ENCODE results near the gene SDF2. TPM values are rescaled to one million over a fixed set of nuclear protein-coding genes. Genes with fewer than 3 reads are reported as not detected.
A peak's percentile ranks its signal among the peaks of the same experiment; 100 is the strongest.
"Not testable (repeated sequence)": the region's sequence is repeated elsewhere in the genome, so short reads cannot be mapped to it uniquely, and the experiment has no call there.

Gene SDF2
- total RNA-seq, 1 donor from 2014 or later = 44.0 TPM

- FAIRE-seq = no peak
- no peak for DNase-seq (ENCODE audit: low spot score in 2 of 2)
Measured at GRCh38 chr17:28635506-28635905, 26.2 kb downstream of the SDF2 start.

DNA sequence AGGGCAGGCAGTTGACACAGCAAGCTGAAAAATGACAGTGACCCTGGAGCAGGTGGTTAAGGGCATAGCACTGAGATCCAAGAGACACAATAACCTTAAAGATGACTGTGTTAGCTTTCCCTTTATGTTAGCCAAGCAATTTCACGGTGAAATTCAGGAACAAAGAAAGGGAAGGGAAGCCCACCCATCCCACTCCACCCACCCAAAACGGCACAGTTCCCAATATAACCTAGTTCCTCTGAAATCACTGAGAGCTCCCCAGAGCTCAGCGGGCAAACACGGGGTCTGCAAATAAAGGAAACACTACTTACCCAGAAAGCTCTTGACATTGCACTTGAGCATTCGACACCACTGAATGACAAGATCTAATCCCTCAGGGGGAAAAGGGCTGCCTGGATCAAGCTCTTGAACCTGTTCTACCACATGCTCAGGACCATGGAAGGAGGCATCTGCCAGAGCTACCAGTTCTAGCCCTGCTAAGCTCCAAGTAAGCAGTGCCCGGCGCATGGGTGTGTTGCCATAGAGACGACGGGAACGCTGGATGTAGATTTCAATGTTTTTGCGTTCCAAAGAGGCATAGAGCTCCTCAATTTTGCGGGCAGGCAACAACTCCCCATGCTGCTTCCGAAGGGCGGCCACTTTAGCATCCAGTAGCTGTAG is 27.4 kb downstream of the SDF2 start:
- DNase-seq (ENCODE audit: low spot score in 2 of 2) (no peak), FAIRE-seq (no peak)

DNA sequence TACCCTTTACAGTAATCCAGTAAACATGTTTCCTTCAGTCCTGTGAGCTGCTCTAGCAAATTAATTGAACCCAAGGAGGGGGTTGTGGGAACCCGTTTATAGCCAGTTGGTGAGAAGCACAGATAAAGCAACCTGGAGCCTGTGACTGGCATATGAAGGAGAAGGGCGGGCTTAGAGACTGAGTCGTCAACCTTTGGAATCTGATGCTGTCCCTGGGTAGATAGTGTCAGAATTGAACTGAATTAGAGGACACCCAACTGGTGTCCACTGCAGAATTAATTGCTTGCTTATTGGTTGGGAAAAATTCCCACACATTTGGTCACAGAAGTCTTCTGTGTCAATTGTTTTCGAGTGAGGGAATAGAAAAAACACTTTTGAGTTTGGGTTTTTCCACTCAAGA is 34.9 kb downstream of the SDF2 start:
- DNase-seq (ENCODE audit: low spot score in 2 of 2) (no peak), FAIRE-seq (no peak)

DNA sequence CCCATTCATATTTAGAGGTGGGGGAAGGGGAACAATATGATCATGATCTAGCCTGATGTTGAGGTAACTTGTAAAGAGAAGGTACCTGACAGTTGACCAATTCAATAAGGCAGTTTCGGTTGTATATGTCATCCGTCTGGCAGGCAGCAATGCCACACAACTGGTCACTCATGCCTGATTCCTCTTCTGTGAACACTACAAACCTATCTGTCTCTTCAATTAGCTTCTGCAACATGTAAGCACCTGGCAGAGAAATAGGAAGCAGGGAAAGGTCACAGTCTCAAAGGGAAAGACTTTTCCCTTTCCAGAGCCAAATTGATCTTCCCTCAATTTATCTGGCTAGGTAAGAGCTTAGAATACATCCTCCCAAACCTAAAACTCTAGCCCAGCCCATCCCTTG is 37.6 kb downstream of the SDF2 start:
- DNase-seq (ENCODE audit: low spot score in 2 of 2) = no peak

GRCh38 chr17:28623696-28624095 is 38.0 kb downstream of the SDF2 start:
- FAIRE-seq = no peak
- DNase-seq (ENCODE audit: low spot score in 2 of 2) = no peak

More for the DNA sequence above, 37.6 kb downstream of the SDF2 start:
- no peak for FAIRE-seq

GRCh38 chr17:28622186-28622585 is 39.5 kb downstream of the SDF2 start:
- no peak for DNase-seq (ENCODE audit: low spot score in 2 of 2)
- FAIRE-seq = no peak

DNA sequence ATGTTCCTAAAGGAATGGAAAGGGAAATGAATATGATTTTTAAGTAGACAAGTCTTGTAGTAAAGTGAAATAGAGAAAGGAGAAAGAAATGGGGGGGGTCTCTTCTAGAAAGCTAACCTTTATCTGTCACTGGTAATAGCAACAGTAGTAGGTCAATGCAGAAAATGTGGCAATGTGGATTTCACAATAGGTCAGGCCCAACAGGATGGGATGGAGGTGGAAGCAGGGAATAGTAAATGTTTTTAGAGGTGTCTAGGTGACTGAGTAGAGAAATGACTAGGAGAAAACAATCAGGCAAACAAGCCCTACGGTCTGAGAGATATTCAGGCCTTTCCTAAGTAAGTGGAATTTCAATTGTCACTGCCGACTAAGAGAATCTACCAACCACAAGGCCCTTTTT is 41.7 kb downstream of the SDF2 start:
- DNase-seq (ENCODE audit: low spot score in 2 of 2) = no peak
- FAIRE-seq = no peak

DNA sequence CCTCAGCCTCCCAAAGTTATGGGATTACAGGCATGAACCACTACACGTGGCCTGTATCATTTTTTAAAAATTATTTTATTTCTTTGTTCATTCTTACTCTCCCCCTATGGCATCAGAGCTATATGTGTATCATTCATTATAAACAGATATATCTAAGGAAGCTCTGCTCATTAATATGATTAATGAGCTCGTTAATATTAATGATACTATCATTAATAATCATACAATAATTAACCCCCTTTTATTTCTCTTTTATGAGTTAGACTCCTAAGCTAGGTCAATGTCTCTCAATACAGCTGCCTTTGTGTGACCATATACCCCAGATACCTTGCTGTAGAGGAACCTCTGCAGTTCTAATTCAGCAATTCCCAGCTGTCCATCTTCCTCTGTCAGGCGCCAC is 43.2 kb downstream of the SDF2 start:
- DNase-seq (ENCODE audit: low spot score in 2 of 2) (no peak), FAIRE-seq (no peak)

- DNase-seq (ENCODE audit: low spot score in 2 of 2) = no peak
- no peak for FAIRE-seq
Measured at GRCh38 chr17:28616281-28616680, 45.4 kb downstream of the SDF2 start.

GRCh38 chr17:28615260-28615940 is 46.3 kb downstream of the SDF2 start:
- DNase-seq (ENCODE audit: low spot score in 2 of 2) (no peak), FAIRE-seq (no peak)

- DNase-seq (ENCODE audit: low spot score in 2 of 2) (peak in 1 of 2 donors; percentile 47), FAIRE-seq (no peak)
Measured at GRCh38 chr17:28613931-28614381, 47.8 kb downstream of the SDF2 start, which contains the start of gene RSKR. Gene RSKR (minus strand): TSS chr17:28614185. CDS start chr17:28614161, 24 bp downstream.

DNA sequence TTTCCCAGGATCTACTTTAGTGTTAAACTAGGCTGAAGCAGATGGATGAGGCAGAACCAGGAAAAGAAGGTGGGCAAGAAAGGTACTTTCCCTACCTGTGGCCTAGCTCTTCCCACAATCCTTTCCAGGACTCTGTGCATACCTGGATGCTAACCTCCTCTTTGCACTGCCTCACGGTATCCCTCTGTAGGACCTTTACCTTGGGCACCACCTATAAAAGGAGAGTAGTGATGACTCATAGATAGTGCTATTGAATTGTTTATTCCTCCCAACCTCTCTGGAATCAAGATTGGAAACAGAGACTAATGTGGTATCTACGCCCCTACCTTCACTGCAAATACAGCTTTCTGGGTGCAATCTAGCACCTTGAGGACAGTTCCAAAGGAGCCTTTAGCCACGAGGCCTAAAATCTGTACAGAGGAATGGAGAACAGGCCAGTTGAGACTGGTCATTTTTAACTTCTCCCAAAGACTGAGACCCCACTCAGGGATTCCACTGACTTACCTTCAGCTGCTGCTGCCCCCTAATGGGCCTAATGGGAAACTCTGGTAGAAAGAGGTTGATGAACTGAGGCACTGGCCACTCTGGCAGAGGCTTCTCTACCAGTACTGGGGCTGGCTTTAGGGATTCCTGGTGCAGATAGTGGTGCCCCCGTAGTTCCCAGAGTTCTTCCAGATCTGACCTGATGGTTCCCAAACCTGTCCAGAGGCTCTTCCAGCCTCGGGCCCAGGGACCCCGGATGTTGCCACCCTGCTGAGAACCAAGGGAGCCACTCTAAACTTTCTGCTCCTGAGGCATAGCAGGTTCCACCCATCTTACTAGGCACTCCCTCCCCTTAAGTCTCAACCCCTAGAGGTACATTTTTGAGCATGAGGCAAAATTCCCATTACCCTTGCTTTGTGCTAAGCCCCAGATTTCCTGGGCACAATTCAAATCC is 48.5 kb downstream of the SDF2 start:
- peak; percentile 35 to 45 for DNase-seq (ENCODE audit: low spot score in 2 of 2)

DNA sequence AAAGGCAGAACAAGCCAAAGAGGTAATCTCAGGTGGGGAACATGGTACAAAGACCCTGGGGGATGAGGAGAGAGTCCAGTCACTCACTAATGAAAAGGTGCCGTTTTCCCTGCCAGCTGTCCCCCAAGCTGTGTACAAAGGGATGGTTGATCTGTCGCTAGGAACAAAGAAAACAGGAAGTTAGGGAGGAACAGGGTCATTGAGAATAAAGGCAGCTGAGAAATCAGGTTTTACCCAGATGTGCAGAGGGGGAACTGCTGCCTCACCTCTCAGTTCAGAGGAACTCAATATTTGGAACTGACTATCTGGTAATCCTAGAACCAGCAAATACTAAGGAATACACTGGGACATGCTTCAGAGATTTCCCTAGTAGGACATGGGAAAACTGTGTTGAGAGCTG is 49.2 kb downstream of the SDF2 start:
- FAIRE-seq (no peak), DNase-seq (ENCODE audit: low spot score in 2 of 2) (no peak)

More for the DNA sequence above, 48.5 kb downstream of the SDF2 start:
- no peak for FAIRE-seq

GRCh38 chr17:28610376-28610775 is 51.3 kb downstream of the SDF2 start:
- DNase-seq (ENCODE audit: low spot score in 2 of 2) (no peak), FAIRE-seq (no peak)

DNA sequence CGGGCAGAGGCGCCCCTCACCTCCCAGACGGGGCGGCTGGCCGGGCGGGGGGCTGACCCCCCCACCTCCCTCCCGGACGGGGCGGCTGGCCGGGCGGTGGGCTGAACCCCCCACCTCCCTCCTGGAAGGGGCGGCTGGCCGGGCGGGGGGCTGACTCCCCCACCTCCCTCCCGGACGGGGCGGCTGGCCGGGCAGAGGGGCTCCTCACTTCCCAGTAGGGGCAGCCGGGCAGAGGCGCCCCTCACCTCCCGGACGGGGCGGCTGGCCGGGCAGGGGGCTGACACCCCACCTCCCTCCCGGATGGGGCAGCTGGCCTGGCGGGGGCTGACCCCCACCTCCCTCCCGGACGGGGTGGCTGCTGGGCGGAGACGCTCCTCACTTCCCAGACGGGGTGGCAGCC is 57.7 kb downstream of the SDF2 start:
- not testable (repeated sequence) for FAIRE-seq; DNase-seq (ENCODE audit: low spot score in 2 of 2)

DNA sequence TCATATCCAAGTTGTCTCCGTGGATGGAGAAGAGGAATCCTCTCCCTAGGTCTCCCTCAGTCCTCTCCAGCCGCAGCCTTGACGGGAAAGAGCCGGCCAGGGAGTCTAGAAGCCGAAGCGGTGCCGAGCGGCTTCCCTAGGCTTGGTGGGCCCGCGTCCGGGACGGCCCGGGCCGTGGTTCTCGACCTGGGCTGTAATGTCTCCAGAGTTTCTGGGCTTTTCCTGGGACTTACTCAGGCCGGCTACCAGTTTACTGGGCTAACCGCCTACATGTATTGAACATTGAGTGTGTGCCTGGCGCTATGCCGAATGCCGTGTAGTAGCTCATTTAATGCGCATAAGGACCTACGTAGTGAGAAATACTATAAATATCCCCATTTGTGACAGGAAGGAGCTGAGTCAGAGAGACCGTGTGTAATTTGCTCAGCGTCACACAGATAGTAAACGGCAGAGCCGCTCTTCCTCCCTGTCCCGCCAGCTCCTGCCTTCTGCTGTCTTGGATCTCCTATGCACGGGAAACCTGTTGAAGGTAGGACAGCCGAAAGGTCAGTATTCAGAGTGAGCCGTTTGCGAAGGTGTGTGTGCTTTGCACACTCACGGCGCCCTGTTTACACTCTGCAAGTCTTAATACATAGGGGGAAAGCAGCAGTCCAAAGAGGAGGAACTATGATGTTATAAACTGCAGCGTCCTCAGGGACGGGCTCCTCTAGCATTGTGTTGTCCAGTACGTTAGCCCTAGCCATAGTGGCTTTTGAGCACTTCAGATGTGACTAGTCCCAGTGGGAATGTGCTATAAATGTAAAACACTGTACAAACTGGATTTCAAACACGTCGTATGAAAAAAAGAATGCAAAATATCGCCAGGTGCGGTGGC is 62.2 kb downstream of the SDF2 start:
- DNase-seq (ENCODE audit: low spot score in 2 of 2) (peak; percentile 47 to 74), FAIRE-seq (no peak)

DNA sequence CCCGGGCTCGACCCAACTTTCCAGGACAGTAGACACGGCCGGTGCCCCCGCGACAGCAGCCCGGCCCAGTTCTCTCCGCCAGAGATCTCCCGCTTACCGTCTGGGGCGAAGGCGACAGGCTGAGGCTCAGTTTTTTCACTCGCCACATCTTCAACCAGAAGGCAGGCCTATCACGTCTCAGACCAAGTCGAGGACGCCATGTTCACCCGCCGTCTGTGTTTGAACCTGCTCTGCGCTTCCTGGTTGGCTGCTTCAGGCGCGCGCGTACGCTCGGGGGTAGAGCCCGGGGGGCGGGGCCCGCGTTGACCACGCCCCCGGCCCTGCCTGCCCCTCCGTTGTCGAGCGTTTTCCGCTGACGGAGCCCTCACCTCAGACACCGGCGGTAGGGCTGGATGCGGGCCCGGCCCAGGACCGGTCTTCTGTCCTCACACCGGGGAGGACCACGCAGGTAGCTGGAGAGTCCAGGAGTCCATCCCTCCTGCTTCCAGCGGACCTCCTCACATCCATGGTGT is 62.9 kb downstream of the SDF2 start, which contains the start of gene SPAG5:
SPAG5 (minus strand) TSS at position 227 of the 512 bp plus-strand sequence; CDS start at position 148, 79 bp downstream.
- FAIRE-seq (no peak), DNase-seq (ENCODE audit: low spot score in 2 of 2) (peak; percentile 83 to 97)

GRCh38 chr17:28598389-28598788 is 63.3 kb downstream of the SDF2 start:
- DNase-seq (ENCODE audit: low spot score in 2 of 2) (no peak), FAIRE-seq (no peak)
